SU-DHL-6 (cell line): ENCODE results near the gene COX5A.

Experiments
- H2AFZ ChIP-seq: fragments of 200-600 bp; sonication (generic); 2 replicates; pipeline ENCODE4 v1.6.1; 2014; ENCODE audit warnings: low read depth, mild to moderate bottlenecking, moderate library complexity, mixed read lengths, antibody characterized with exemption, low read length; ENCODE audit not compliant: severe bottlenecking
- H3F3A ChIP-seq: fragments of 200-600 bp; shearing (Covaris generic); 2 replicates; pipeline ENCODE4 v1.6.0; 2016; ENCODE audit warnings: antibody characterized with exemption, mild to moderate bottlenecking; ENCODE audit not compliant: insufficient read depth
- H3K27ac ChIP-seq: fragments of 200-600 bp; sonication (generic); 2 replicates; pipeline ENCODE4 v1.5.1; 2016; ENCODE audit warnings: low read depth, mild to moderate bottlenecking, low read length, moderate library complexity, mixed read lengths
- H3K27me3 ChIP-seq: fragments of 200-600 bp; sonication (generic), shearing (Covaris generic); 2 replicates; pipeline ENCODE4 v1.6.0; 2014; ENCODE audit warnings: mild to moderate bottlenecking, low read length
- H3K36me3 ChIP-seq: fragments of 200-600 bp; sonication (generic); 2 replicates; pipeline ENCODE4 v1.6.1; 2014; ENCODE audit warnings: mild to moderate bottlenecking, low read length, mixed read lengths
- H3K4me2 ChIP-seq: fragments of 300-600, 200-600 bp; shearing (Covaris generic), sonication (generic); 2 replicates; pipeline ENCODE4 v1.6.0; 2014; ENCODE audit warnings: low read length, low read depth, mild to moderate bottlenecking; ENCODE audit not compliant: poor library complexity, severe bottlenecking
- H3K4me3 ChIP-seq: fragments of 200-600 bp; sonication (generic); 2 replicates; pipeline ENCODE4 v1.5.1; 2014; ENCODE audit warnings: antibody characterized with exemption, low read length, mild to moderate bottlenecking, mixed read lengths; ENCODE audit not compliant: insufficient read depth, poor library complexity, severe bottlenecking
- H3K79me2 ChIP-seq: fragments of 200-600 bp; sonication (generic); 2 replicates; pipeline ENCODE4 v1.6.1; 2014; ENCODE audit warnings: mild to moderate bottlenecking, low read length, moderate library complexity; ENCODE audit not compliant: insufficient read depth
- H3K9ac ChIP-seq: fragments of 200-600 bp; sonication (generic); 2 replicates; pipeline ENCODE4 v1.7.0; 2014; ENCODE audit warnings: mild to moderate bottlenecking, low read length
- H3K9me2 ChIP-seq: fragments of 200-600 bp; sonication (generic); replicated peaks from 2 replicates; pipeline ENCODE4 v1.6.1; 2014; ENCODE audit warnings: low read length; ENCODE audit not compliant: insufficient read depth
- H3K9me3 ChIP-seq: fragments of 200-600 bp; sonication (generic); 2 replicates; pipeline ENCODE4 v1.6.1; 2014; ENCODE audit warnings: low read length, mixed read lengths; ENCODE audit not compliant: insufficient read depth
- H4K20me1 ChIP-seq: fragments of 200-600 bp; sonication (generic); 2 replicates; pipeline ENCODE4 v1.6.1; 2014; ENCODE audit warnings: low read depth, mild to moderate bottlenecking, antibody characterized with exemption, low read length, moderate library complexity, mixed read lengths
- EZH2phosphoT487 ChIP-seq: fragments of 200-600 bp; sonication (generic), shearing (Covaris generic); conservative IDR thresholded peaks from 2 replicates; pipeline ENCODE4 v1.6.1; 2018; ENCODE audit warnings: mild to moderate bottlenecking, antibody characterized with exemption, low read length, moderate library complexity, mixed read lengths
- TF ChIP-seq, protein P1 (sequence below): fragments of 200-600 bp; sonication (generic); IDR thresholded peaks from one replicate; pipeline ENCODE4 v1.5.1; 2017; ENCODE audit warnings: antibody characterized with exemption, mild to moderate bottlenecking, low read length, moderate library complexity; ENCODE audit not compliant: insufficient read depth, poor library complexity, severe bottlenecking

The COX5A gene

DNA sequence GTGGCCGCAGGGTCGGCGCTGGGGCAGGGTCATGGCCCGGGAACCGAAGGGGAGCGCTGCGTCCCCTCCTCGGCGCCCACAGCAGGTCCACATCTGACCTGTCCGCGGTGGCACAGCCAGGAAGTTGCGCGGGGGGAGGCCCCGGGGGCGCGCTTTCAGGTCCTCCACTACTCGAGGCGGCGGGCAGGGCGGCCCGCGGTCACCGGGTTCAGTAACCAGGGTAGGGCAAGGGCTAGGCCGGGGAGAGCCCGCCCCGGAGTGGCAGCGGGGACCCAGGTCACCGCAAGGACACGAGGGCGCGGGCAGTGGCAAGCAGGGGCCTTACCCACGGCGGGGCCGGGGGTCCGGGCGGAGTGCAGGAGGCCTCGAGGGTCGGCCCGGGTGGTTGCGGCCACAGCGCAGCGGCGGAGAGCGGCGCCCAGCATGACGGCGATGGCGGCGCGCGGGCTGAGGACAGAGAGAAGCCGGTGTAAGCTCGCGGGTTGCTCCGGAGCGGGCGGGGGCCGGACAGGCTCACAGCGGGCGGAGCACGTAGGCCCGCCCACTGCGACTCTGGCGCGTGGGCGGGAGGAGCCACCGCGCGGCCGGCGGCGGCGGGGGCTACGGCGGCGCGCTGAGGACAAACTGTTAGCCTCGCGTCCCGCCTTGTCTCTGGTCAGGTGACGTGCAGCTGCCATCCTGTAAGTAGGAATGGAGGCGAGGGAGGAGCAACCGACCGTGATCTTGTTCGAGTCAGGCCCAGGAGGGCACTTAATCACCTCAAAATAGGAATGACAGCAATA is at the start of gene COX5A:
Gene COX5A (minus strand): TSS at position 484 of the 782 bp plus-strand sequence. CDS start 59 bp downstream, at position 425.
- Histone ChIP-seq H3K9me2 (no peaks in the 10 kb centered on the region), H3K27me3 (no peaks in the 10 kb centered on the region), H4K20me1 (no peaks in the 10 kb centered on the region; the same call in 1 of the 2 replicates), H3K27ac (peak within 1 kb of the TSS; percentile 79), H3K4me3 (peak within 1 kb of the TSS; percentile 93), H3K36me3 (no peaks in the 10 kb centered on the region), H3F3A (peaks cover 10% of the 10 kb centered on the region; the same call in 1 of the 2 replicates), H3K79me2 (peaks cover 51% of the 10 kb centered on the region), H3K9ac (peak within 1 kb of the TSS; percentile 96), H3K4me2 (peak within 1 kb of the TSS; percentile 89), H2AFZ (peak within 1 kb of the TSS; percentile 76), H3K9me3 (no peaks in the 10 kb centered on the region)
- TF ChIP-seq EZH2phosphoT487, result no peak
- TF ChIP-seq, protein P1, sequence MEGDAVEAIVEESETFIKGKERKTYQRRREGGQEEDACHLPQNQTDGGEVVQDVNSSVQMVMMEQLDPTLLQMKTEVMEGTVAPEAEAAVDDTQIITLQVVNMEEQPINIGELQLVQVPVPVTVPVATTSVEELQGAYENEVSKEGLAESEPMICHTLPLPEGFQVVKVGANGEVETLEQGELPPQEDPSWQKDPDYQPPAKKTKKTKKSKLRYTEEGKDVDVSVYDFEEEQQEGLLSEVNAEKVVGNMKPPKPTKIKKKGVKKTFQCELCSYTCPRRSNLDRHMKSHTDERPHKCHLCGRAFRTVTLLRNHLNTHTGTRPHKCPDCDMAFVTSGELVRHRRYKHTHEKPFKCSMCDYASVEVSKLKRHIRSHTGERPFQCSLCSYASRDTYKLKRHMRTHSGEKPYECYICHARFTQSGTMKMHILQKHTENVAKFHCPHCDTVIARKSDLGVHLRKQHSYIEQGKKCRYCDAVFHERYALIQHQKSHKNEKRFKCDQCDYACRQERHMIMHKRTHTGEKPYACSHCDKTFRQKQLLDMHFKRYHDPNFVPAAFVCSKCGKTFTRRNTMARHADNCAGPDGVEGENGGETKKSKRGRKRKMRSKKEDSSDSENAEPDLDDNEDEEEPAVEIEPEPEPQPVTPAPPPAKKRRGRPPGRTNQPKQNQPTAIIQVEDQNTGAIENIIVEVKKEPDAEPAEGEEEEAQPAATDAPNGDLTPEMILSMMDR, result no peak

DNA sequence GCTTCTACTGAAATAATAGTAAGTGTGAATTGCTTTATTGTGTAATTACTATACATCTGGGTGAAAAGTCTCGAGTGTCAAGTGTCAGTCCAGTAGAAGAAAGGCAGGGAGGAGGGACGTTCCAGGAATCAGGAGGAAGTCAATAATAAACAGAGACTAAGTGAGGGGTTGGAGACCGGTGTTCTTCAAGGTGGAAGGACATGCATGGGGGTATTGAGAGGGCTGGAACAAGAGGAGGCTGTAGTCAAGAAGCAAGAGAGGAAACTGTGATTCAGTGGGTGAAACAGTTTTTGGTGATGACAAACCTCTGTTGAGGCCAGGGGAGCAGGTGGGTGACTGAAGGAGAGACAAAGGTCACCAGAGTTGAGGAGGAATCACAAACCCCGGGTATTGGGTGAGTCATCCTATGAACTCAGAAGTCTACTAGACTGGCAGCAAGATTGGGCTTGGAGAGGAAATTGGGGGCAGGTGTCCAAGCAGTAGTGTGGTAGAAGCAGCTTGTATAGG is 45.9 kb upstream of the COX5A start:
- no peak overlapping the region for H2AFZ ChIP-seq
- no peaks in the 10 kb centered on the region for H3K9me2 ChIP-seq
- H3F3A ChIP-seq, result no peaks in the 10 kb centered on the region
- H3K9ac ChIP-seq, result no peak overlapping the region
- H3K36me3 ChIP-seq, result no peaks in the 10 kb centered on the region
- H3K4me2 ChIP-seq, result no peak overlapping the region
- no peak overlapping the region for H3K27ac ChIP-seq
- H3K9me3 ChIP-seq, result no peaks in the 10 kb centered on the region
- TF ChIP-seq, protein P1, result no peak
- no peak for TF ChIP-seq EZH2phosphoT487
- no peaks in the 10 kb centered on the region for H3K79me2 ChIP-seq
- H4K20me1 ChIP-seq, result no peaks in the 10 kb centered on the region
- no peaks in the 10 kb centered on the region for H3K27me3 ChIP-seq
- H3K4me3 ChIP-seq, result no peak overlapping the region

- H3K27ac ChIP-seq, result no peak overlapping the region
- H3F3A ChIP-seq, result no peaks in the 10 kb centered on the region
- no peak overlapping the region for H2AFZ ChIP-seq
- no peaks in the 10 kb centered on the region for H3K36me3 ChIP-seq
- no peaks in the 10 kb centered on the region for H3K9me3 ChIP-seq
- H3K9me2 ChIP-seq, result no peaks in the 10 kb centered on the region
- TF ChIP-seq, protein P1, result no peak
- no peak for TF ChIP-seq EZH2phosphoT487
- no peaks in the 10 kb centered on the region for H3K79me2 ChIP-seq
- no peaks in the 10 kb centered on the region for H3K27me3 ChIP-seq
- H4K20me1 ChIP-seq, result no peaks in the 10 kb centered on the region
- no peak overlapping the region for H3K4me2 ChIP-seq
- no peak overlapping the region for H3K9ac ChIP-seq
- H3K4me3 ChIP-seq, result no peak overlapping the region
Observed at GRCh38 chr15:74982183-74982582, 44.3 kb upstream of the COX5A start.
